ENCODE data around the gene LGR5.

LGR5 gene

DNA sequence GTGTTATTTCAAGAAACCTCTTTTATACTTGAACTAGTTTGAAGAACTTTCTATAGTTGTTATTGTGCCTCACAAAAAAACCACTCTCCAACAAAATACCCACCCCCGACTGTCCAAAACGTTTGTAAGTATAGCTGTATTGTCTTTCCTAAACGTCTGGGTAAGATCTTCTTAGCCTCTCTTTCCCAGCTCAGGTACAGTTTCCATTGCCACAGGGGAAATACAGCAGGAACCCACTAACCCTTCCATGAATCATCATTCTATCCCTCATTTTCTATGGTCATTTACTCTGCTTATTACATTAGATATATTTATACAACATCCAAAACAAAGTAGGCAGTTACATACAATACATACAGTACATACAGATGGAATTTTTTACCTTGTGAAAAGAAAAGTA lies 153.2 kb downstream of the LGR5 start:
- Histone ChIP-seq H3K4me3 (ENCODE audit: low read length) (no peak overlapping the region), H3K4me2 (ENCODE audit: low read length) (no peak overlapping the region), H2AFZ (ENCODE audit: low read depth, low read length) (no peak overlapping the region), H3K9ac (ENCODE audit: low read length) (no peak overlapping the region), H3K36me3 (replicated peaks; ENCODE audit: low read depth, low read length) (no peaks in the 10 kb centered on the region), H3K27me3 (ENCODE audit: low read depth, low read length) (no peaks in the 10 kb centered on the region), H3K9me3 (ENCODE audit: insufficient read depth, low read length) (no peaks in the 10 kb centered on the region), H3K27ac (ENCODE audit: low read length) (no peak overlapping the region), H4K20me1 (ENCODE audit: insufficient read depth, low read length) (no peaks in the 10 kb centered on the region), H3K79me2 (ENCODE audit: low read length) (no peaks in the 10 kb centered on the region), H3K4me1 (ENCODE audit: low read length) (peaks cover 15% of the 10 kb centered on the region)
- TF ChIP-seq, protein P1, sequence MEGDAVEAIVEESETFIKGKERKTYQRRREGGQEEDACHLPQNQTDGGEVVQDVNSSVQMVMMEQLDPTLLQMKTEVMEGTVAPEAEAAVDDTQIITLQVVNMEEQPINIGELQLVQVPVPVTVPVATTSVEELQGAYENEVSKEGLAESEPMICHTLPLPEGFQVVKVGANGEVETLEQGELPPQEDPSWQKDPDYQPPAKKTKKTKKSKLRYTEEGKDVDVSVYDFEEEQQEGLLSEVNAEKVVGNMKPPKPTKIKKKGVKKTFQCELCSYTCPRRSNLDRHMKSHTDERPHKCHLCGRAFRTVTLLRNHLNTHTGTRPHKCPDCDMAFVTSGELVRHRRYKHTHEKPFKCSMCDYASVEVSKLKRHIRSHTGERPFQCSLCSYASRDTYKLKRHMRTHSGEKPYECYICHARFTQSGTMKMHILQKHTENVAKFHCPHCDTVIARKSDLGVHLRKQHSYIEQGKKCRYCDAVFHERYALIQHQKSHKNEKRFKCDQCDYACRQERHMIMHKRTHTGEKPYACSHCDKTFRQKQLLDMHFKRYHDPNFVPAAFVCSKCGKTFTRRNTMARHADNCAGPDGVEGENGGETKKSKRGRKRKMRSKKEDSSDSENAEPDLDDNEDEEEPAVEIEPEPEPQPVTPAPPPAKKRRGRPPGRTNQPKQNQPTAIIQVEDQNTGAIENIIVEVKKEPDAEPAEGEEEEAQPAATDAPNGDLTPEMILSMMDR (IDR thresholded peaks at IDR 0.05; ENCODE audit: low read depth, low read length) = no peak
- no peak for TF ChIP-seq EZH2phosphoT487 (IDR thresholded peaks at IDR 0.05; ENCODE audit: low read depth)

DNA sequence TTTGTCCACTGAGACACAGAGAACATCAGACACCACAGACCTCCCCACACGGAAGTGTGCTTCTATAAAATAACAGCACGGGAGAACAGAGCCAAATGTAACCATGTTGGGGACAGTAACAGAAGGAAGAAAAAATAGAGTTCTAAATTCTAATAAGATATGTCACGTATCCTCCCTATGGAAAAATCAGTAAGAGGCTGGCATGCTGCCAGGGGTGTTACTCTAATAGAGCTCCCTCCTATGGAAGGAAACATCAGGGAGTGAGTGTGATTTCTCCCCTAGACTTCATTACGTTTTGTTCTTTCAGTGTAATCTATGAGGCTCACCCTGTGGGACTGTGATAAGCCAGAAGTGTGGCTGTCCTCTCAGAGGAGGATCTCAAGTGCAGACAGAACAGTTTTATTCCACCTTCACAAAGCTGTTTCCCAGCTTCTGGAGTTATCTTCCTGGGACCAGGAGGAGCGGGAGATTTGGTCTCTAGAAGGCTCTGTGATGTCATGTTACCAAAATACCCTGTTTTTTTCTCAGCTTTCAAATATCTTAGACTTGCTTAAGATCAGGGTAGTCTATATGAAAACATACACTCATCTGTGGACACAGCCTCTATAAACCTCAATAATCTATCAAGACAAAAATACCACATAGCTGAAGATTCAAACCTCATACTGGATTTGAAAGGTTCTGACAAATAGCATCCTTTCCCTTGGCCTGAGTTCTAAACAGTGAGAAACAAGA lies 154.8 kb downstream of the LGR5 start:
- Histone ChIP-seq H3K79me2 (ENCODE audit: low read length) (no peaks in the 10 kb centered on the region), H2AFZ (ENCODE audit: low read depth, low read length) (no peak overlapping the region), H3K4me1 (ENCODE audit: low read length) (peaks cover 8% of the 10 kb centered on the region), H3K36me3 (replicated peaks; ENCODE audit: low read depth, low read length) (no peaks in the 10 kb centered on the region), H4K20me1 (ENCODE audit: insufficient read depth, low read length) (no peaks in the 10 kb centered on the region), H3K9me3 (ENCODE audit: insufficient read depth, low read length) (no peaks in the 10 kb centered on the region), H3K27ac (ENCODE audit: low read length) (no peak overlapping the region), H3K4me2 (ENCODE audit: low read length) (no peak overlapping the region), H3K27me3 (ENCODE audit: low read depth, low read length) (no peaks in the 10 kb centered on the region), H3K9ac (ENCODE audit: low read length) (no peak overlapping the region), H3K4me3 (ENCODE audit: low read length) (no peak overlapping the region)
- no peak for TF ChIP-seq EZH2phosphoT487 (IDR thresholded peaks at IDR 0.05; ENCODE audit: low read depth)
- TF ChIP-seq, protein P1 (IDR thresholded peaks at IDR 0.05; ENCODE audit: low read depth, low read length) = no peak

DNA sequence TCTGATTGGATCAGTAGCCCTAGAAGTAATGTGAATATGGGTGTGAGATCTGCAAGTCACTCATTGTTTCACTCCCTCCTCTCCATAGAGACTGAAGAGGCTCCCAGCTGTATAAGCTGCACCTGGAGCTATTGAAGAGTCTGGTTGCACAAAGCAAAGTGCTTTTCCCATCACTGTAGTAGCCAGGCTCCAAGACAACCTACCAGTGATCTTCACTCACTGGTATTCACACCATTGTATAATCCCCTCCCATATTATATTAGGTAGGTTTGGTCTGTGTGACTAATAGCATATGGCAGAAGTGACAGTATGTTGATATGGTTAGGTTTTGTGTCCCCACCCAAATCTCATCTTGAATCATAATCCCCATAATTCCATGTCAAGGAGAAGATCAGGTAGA lies 159.6 kb downstream of the LGR5 start:
- Histone ChIP-seq H3K9me3 (ENCODE audit: insufficient read depth, low read length) (no peaks in the 10 kb centered on the region), H4K20me1 (ENCODE audit: insufficient read depth, low read length) (no peaks in the 10 kb centered on the region), H3K4me3 (ENCODE audit: low read length) (no peak overlapping the region), H3K27me3 (ENCODE audit: low read depth, low read length) (no peaks in the 10 kb centered on the region), H3K27ac (ENCODE audit: low read length) (no peak overlapping the region), H2AFZ (ENCODE audit: low read depth, low read length) (no peak overlapping the region), H3K4me1 (ENCODE audit: low read length) (no peaks in the 10 kb centered on the region), H3K9ac (ENCODE audit: low read length) (no peak overlapping the region), H3K4me2 (ENCODE audit: low read length) (no peak overlapping the region), H3K36me3 (replicated peaks; ENCODE audit: low read depth, low read length) (no peaks in the 10 kb centered on the region), H3K79me2 (ENCODE audit: low read length) (no peaks in the 10 kb centered on the region)
- TF ChIP-seq, protein P1 (IDR thresholded peaks at IDR 0.05; ENCODE audit: low read depth, low read length) = no peak
- no peak for TF ChIP-seq EZH2phosphoT487 (IDR thresholded peaks at IDR 0.05; ENCODE audit: low read depth)

DNA sequence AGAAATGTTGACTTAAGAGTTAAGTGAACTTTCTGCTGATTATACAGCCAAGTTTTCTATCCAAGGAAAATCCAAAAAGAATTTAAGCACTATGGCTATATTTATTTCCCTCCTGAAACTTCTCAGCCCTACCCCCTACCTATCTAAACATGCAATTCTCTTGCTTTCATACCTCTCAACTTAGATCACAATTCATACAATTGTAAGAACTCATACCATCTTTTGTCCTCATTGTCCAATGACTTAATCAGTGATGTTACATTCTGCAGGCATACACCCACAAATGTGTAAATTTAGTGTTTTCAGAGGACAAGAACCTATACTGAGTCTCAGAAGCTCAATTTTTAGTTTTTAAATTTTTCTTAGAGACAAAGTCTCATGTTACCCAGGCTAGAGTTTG lies 161.9 kb downstream of the LGR5 start:
- Histone ChIP-seq H3K4me1 (ENCODE audit: low read length) (no peaks in the 10 kb centered on the region), H3K4me2 (ENCODE audit: low read length) (no peak overlapping the region), H3K27ac (ENCODE audit: low read length) (no peak overlapping the region), H3K27me3 (ENCODE audit: low read depth, low read length) (no peaks in the 10 kb centered on the region), H2AFZ (ENCODE audit: low read depth, low read length) (no peak overlapping the region), H3K4me3 (ENCODE audit: low read length) (no peak overlapping the region), H3K9me3 (ENCODE audit: insufficient read depth, low read length) (no peaks in the 10 kb centered on the region), H4K20me1 (ENCODE audit: insufficient read depth, low read length) (no peaks in the 10 kb centered on the region), H3K36me3 (replicated peaks; ENCODE audit: low read depth, low read length) (peaks cover 9% of the 10 kb centered on the region), H3K79me2 (ENCODE audit: low read length) (no peaks in the 10 kb centered on the region), H3K9ac (ENCODE audit: low read length) (no peak overlapping the region)
- no peak for TF ChIP-seq EZH2phosphoT487 (IDR thresholded peaks at IDR 0.05; ENCODE audit: low read depth)
- TF ChIP-seq, protein P1 (IDR thresholded peaks at IDR 0.05; ENCODE audit: low read depth, low read length) = no peak

All from OCI-LY3 (cell line).